Prostate gland (tissue), 2 donors: ENCODE results near the gene ABCC9.

Experiments used
- CTCF ChIP-seq, 4 experiments: fragments of 200-600 bp in 2 of 4; fragments of 450-650 bp in 2 of 4; sonication (generic) in 2 of 4; IDR thresholded peaks; 1 replicate in 3 of 4; 2 replicates in 1 of 4; pipeline ENCODE4 v1.5.1; 2016 to 2019; ENCODE audit warnings: antibody characterized with exemption in 4 of 4, mild to moderate bottlenecking in 2 of 4, moderate library complexity in 2 of 4
- POLR2A ChIP-seq: fragments of 450-650 bp; IDR thresholded peaks from one replicate; pipeline ENCODE4 v1.6.1; 2016; ENCODE audit warnings: antibody characterized with exemption, mild to moderate bottlenecking
- POLR2AphosphoS5 ChIP-seq: sonication (generic); formaldehyde crosslinking; IDR thresholded peaks from one replicate; pipeline ENCODE4 v1.6.1; 2017; ENCODE audit warnings: antibody characterized with exemption

DNA sequence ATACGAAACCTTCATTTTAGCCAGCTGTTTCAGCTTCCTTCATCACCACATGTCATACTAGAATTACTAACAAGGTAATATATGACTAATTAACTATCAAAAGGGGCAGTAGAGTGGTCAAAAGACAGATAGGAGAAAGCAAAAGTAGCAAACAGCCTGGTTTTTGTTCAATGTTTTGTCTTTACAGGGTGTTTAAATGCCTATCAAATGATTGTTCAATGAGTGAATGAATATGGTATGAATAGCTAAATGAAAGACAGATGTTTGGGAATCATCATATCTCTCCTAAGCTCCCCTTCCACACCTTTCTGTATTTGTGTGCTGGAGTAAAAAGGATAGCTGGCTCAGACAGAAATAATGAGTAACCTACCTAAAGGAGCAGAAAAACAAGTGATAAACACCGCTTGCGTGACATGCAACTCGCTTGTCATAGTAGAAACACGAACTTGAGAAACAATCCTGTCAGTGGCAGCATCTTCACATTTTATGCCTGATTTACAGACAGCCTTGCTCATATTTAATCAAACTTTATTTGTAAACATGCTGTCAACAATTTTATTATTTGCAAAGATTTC, 34.2 kb downstream of the ABCC9 start:
- no peak for TF ChIP-seq CTCF (IDR thresholded peaks at IDR 0.05)
- TF ChIP-seq POLR2A: no peak
- TF ChIP-seq POLR2AphosphoS5: no peak
